Panc1 (cell line): ENCODE results near the gene PPIP5K1. TPM values are rescaled to one million over a fixed set of nuclear protein-coding genes. Genes with fewer than 3 reads are reported as not detected.

Experiments used
- ATAC-seq: fragments of 200-7000 bp; cut with Tn5 transposase; 2 replicates; pipeline ENCODE4 v1.9.1; 2020; ENCODE audit warnings: mild to moderate bottlenecking, moderate library complexity
- BruUV-seq: library from RNA; stranded (reverse); fragments of 400-500 nt; replicated peaks from 2 replicates; lab custom pipeline; 2021; lab: Mats Ljungman, UMichigan
- CTCF ChIA-PET: fragments of 300-600 bp; sonication (Branson Sonifier 250); formaldehyde crosslinking; loops from one replicate; lab custom pipeline; 2022; ENCODE audit warnings: antibody characterized with exemption; lab: Charles Lee
- POLR2A ChIA-PET: fragments of 300-600 bp; sonication (Branson Sonifier 250); formaldehyde crosslinking; loops from one replicate; lab custom pipeline; 2022; ENCODE audit warnings: antibody characterized with exemption; lab: Charles Lee
- DNase-seq: peaks from one replicate; pipeline ENCODE4 v3.0.0-alpha.2; 2010; ENCODE audit warnings: low read depth, low spot score
- H3K27ac ChIP-seq: 2 replicates; pipeline ENCODE4 v1.5.1; 2011; ENCODE audit warnings: mild to moderate bottlenecking, low read length, inconsistent platforms
- H3K27me3 ChIP-seq: fragments of 200-500 bp; sonication (Bioruptor generic); 2 replicates; pipeline ENCODE4 v1.6.0; 2014; ENCODE audit warnings: low read length, inconsistent platforms; ENCODE audit not compliant: control insufficient read depth, insufficient read depth
- H3K36me3 ChIP-seq: fragments of 200-500 bp; sonication (Bioruptor generic); 2 replicates; pipeline ENCODE4 v1.5.1; 2014; ENCODE audit warnings: inconsistent platforms, mild to moderate bottlenecking, low read length, moderate library complexity; ENCODE audit not compliant: control insufficient read depth, insufficient read depth
- H3K4me1 ChIP-seq: 2 replicates; pipeline ENCODE4 v1.5.1; 2011; ENCODE audit warnings: inconsistent platforms, mild to moderate bottlenecking, low read length, moderate library complexity; ENCODE audit not compliant: control insufficient read depth, insufficient read depth
- H3K4me3 ChIP-seq, 2 experiments: 2 replicates each; pipeline ENCODE4 v1.5.1; 2011 to 2012; ENCODE audit warnings: low read depth in 2 of 2, low read length in 2 of 2, mild to moderate bottlenecking in 2 of 2, inconsistent platforms in 1 of 2, moderate library complexity in 1 of 2
- H3K9me3 ChIP-seq: fragments of 200-500 bp; sonication (Bioruptor generic); 2 replicates; pipeline ENCODE4 v1.5.1; 2014; ENCODE audit warnings: low read depth, mild to moderate bottlenecking, inconsistent platforms, low read length, moderate library complexity; ENCODE audit not compliant: control insufficient read depth, insufficient read depth
- POLR2AphosphoS5 ChIP-seq: IDR thresholded peaks from 2 replicates; pipeline ENCODE4 v1.6.1; 2012; ENCODE audit warnings: mild to moderate bottlenecking, low read depth, low read length, moderate library complexity
- REST ChIP-seq, 2 experiments: IDR thresholded peaks; 2 replicates each; pipeline ENCODE4 v1.6.1; 2011 to 2012; ENCODE audit warnings: low read depth in 2 of 2, control low read depth in 1 of 2, low read length in 1 of 2, mild to moderate bottlenecking in 1 of 2, moderate library complexity in 1 of 2; ENCODE audit not compliant: insufficient read depth in 1 of 2
- SIN3A ChIP-seq: IDR thresholded peaks from 2 replicates; pipeline ENCODE4 v1.6.1; 2012; ENCODE audit warnings: low read depth, mild to moderate bottlenecking, low read length, moderate library complexity, borderline replicate concordance; ENCODE audit not compliant: insufficient read depth
- TCF7L2 ChIP-seq: IDR thresholded peaks from 2 replicates; pipeline ENCODE4 v1.6.1; 2011; ENCODE audit warnings: mild to moderate bottlenecking, low read depth, low read length, inconsistent platforms
- in situ Hi-C: cut with HindIII; loops from 2 replicates; pipeline ENCODE4 v1.10.0; 2016; ENCODE audit warnings: low sequenced_read_pairs, low pct_unique_long_range_greater_than_20kb
- intact Hi-C: fragments of 100-400 bp; cut with micrococcal nuclease; formaldehyde crosslinking; loops from one replicate; pipeline ENCODE4 v1.10.0; 2022; ENCODE audit not compliant: unreplicated experiment
- total RNA-seq: library from RNA; stranded (reverse); gene quantifications from one replicate; pipeline ENCODE4 v1.2.1, GENCODE V29; 2021; ENCODE audit not compliant: unreplicated experiment
- TF ChIP-seq, protein P1 (sequence below): fragments of 450-650 bp; IDR thresholded peaks from 2 replicates; pipeline ENCODE4 v1.5.1; 2017; ENCODE audit warnings: mild to moderate bottlenecking

The PPIP5K1 gene
- total RNA-seq, 1 experiment from 2014 or later, result 56.6 TPM

- ChIA-PET POLR2A (interaction anchor here (1.2 kb wide), 1 partner anchor 29 kb away, joined by 7 read pairs; no protein-coding TSS in a partner anchor), CTCF (interaction anchor here (1.1 to 1.2 kb wide), 2 partner anchors 15 to 80 kb away, joined by 3 to 4 read pairs; no protein-coding TSS in a partner anchor)
- Histone ChIP-seq H3K27ac (no peak overlapping the region), H3K36me3 (no peaks in the 10 kb centered on the region), H3K4me3 (no peak overlapping the region), H3K4me1 (peaks cover 10% of the 10 kb centered on the region; the same call in 1 of the 2 replicates), H3K9me3 (no peaks in the 10 kb centered on the region), H3K27me3 (no peaks in the 10 kb centered on the region; the same call in 1 of the 2 replicates)
- intact Hi-C loops (no loop called here), in situ Hi-C loops (no loop called here)
- BruUV-seq, result no TSS peak
- DNase-seq (no peak), ATAC-seq (no peak)
- TF ChIP-seq POLR2AphosphoS5 (no peak), SIN3A (no peak), TCF7L2 (no peak)
These were observed 76.5 kb downstream of the PPIP5K1 start for GRCh38 chr15:43513550-43513949.

- peaks cover 7% of the 10 kb centered on the region; the same call in 1 of the 2 replicates for H3K4me1 ChIP-seq
- TF ChIP-seq SIN3A, result no peak
- no peak for TF ChIP-seq POLR2AphosphoS5
- no peak for TF ChIP-seq REST (IDR thresholded peaks at IDR 0.05; ENCODE audit: insufficient read depth in 1 of 2, low read depth in 2 of 2, low read length in 1 of 2)
- TF ChIP-seq, protein P1, sequence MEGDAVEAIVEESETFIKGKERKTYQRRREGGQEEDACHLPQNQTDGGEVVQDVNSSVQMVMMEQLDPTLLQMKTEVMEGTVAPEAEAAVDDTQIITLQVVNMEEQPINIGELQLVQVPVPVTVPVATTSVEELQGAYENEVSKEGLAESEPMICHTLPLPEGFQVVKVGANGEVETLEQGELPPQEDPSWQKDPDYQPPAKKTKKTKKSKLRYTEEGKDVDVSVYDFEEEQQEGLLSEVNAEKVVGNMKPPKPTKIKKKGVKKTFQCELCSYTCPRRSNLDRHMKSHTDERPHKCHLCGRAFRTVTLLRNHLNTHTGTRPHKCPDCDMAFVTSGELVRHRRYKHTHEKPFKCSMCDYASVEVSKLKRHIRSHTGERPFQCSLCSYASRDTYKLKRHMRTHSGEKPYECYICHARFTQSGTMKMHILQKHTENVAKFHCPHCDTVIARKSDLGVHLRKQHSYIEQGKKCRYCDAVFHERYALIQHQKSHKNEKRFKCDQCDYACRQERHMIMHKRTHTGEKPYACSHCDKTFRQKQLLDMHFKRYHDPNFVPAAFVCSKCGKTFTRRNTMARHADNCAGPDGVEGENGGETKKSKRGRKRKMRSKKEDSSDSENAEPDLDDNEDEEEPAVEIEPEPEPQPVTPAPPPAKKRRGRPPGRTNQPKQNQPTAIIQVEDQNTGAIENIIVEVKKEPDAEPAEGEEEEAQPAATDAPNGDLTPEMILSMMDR, result peak; percentile 70
- TF ChIP-seq TCF7L2, result peak; percentile 69
- no peaks in the 10 kb centered on the region for H3K9me3 ChIP-seq
- DNase-seq (no peak), ATAC-seq (peak; percentile 59)
- no peaks in the 10 kb centered on the region; the same call in 1 of the 2 replicates for H3K27me3 ChIP-seq
- H3K36me3 ChIP-seq, result no peaks in the 10 kb centered on the region
- H3K4me3 ChIP-seq, result peak overlapping the region; percentile 79 to 85
- no TSS peak for BruUV-seq
- intact Hi-C loops (no loop called here), in situ Hi-C loops (no loop called here)
- CTCF ChIA-PET, result interaction anchor here (0.7 to 1.4 kb wide), 4 partner anchors 17 to 70 kb away, joined by 3 to 7 read pairs (median 4); no protein-coding TSS in a partner anchor
- POLR2A ChIA-PET, result interaction anchor here (0.6 to 2.2 kb wide), 4 partner anchors 16 to 282 kb away, joined by 3 to 18 read pairs (median 4); partner anchors contain the start of gene TP53BP1
- no peak overlapping the region for H3K27ac ChIP-seq
These were observed 78.8 kb downstream of the PPIP5K1 start for GRCh38 chr15:43511012-43511885.
